Purkinje cell (primary cell): ENCODE data around the gene KDM4B. TPM values are rescaled to one million over a fixed set of nuclear protein-coding genes. Genes with fewer than 3 reads are reported as not detected.

Experiments
- polyA plus RNA-seq: library from polyadenylated mRNA; unstranded; fragments of >200 nt; fragmentation: Nextera tagmentation; gene quantifications from 2 replicates; pipeline ENCODE4 v1.2.1, GENCODE V29; 2014

KDM4B gene
- polyA plus RNA-seq, result 0.89 and 1.8 TPM in 2 replicates

GRCh38 chr19:4968462-4969291 is at the start of gene KDM4B:
TSS of gene KDM4B (plus strand) at chr19:4969113. CDS start at chr19:5032891, 63,778 bp downstream.

Other genes with a start within 250 kb of the KDM4B start
- gene DPP9, start 245.3 kb upstream of the KDM4B start, polyA plus RNA-seq, result 1.3 and 3.1 TPM in 2 replicates
- 0.05 TPM in 1 of 2 replicates, not detected in the other for gene FEM1A, start 177.4 kb upstream of the KDM4B start, polyA plus RNA-seq
- 0.20 and 1.4 TPM in 2 replicates for gene TICAM1, start 137.4 kb upstream of the KDM4B start, polyA plus RNA-seq
- gene PLIN3, start 101.4 kb upstream of the KDM4B start, polyA plus RNA-seq, result 1.8 and 2.4 TPM in 2 replicates
- gene ARRDC5, start 66.2 kb upstream of the KDM4B start, polyA plus RNA-seq, result not detected in 2 replicates
- 0.11 TPM in 1 of 2 replicates, not detected in the other for gene UHRF1, start 59.6 kb upstream of the KDM4B start, polyA plus RNA-seq